ENCODE measurements around the gene ADPRHL1. TPM values are rescaled to one million over a fixed set of nuclear protein-coding genes. Genes with fewer than 3 reads are reported as not detected.

ADPRHL1 gene
- total and polyA plus RNA-seq, 2 donors (not counting 3 experiments of a cell fraction or from before 2014, with no cell fraction given): 0.52 to 0.97 TPM

GRCh38 chr13:113430378-113431110 is 22.7 kb downstream of the ADPRHL1 start:
- no peak for FAIRE-seq
- H3K4me1 ChIP-seq (ENCODE audit: control insufficient read depth, extremely low read depth, insufficient read depth, low read length): no peaks in the 10 kb centered on the region
- H4K20me1 ChIP-seq (replicated peaks; ENCODE audit: control insufficient read depth, extremely low read depth, insufficient read depth, low read length): no peaks in the 10 kb centered on the region
- dilution Hi-C loops (cut with MboI; ENCODE audit: extremely low pct_ligation_motif_present, low sequenced_read_pairs): no loop called here
- ChIA-PET CTCF (no interaction called here), POLR2A (no interaction called here)
- no peak overlapping the region for H3K27ac ChIP-seq (ENCODE audit: insufficient read depth, low read depth, low read length)
- H2AFZ ChIP-seq (ENCODE audit: low read depth, low read length): no peak overlapping the region
- H3K79me2 ChIP-seq (ENCODE audit: control insufficient read depth, insufficient read depth, low read length): no peaks in the 10 kb centered on the region
- intact Hi-C loops (cut with micrococcal nuclease): no loop called here
- BruUV-seq (replicated peaks): no TSS peak
- H3K9me3 ChIP-seq (replicated peaks; ENCODE audit: control insufficient read depth, insufficient read depth, low read length): no peaks in the 10 kb centered on the region
- H3K9me1 ChIP-seq (replicated peaks; ENCODE audit: control insufficient read depth, extremely low read depth, insufficient read depth, low read length): no peaks in the 10 kb centered on the region
- no peak for DNase-seq (ENCODE audit: low read depth, low spot score)
- H3K4me2 ChIP-seq (ENCODE audit: insufficient read depth, low read length): no peak overlapping the region
- H3K4me3 ChIP-seq (replicated peaks in 1 of 3; ENCODE audit: insufficient read depth in 1 of 3, low read depth in 1 of 3, low read length in 3 of 3): no peak overlapping the region
- H3K9ac ChIP-seq (replicated peaks; ENCODE audit: extremely low read depth, insufficient read depth, low read length): no peak overlapping the region
- TF ChIP-seq GATA2 (IDR thresholded peaks at IDR 0.05; ENCODE audit: insufficient read depth, insufficient read length, low read depth, low read length) (no peak), POLR2A (IDR thresholded peaks at IDR 0.05; ENCODE audit: low read depth, low read length) (no peak)
- H3K27me3 ChIP-seq (ENCODE audit: control insufficient read depth in 2 of 2, insufficient read depth in 2 of 2, low read length in 2 of 2): no peaks in the 10 kb centered on the region
- H3K36me3 ChIP-seq (ENCODE audit: control insufficient read depth in 2 of 2, extremely low read depth in 1 of 2, insufficient read depth in 2 of 2, low read length in 2 of 2): no peaks in the 10 kb centered on the region

- H3K4me3 ChIP-seq (replicated peaks in 1 of 3; ENCODE audit: insufficient read depth in 1 of 3, low read depth in 1 of 3, low read length in 3 of 3): no peak overlapping the region
- H3K4me2 ChIP-seq (ENCODE audit: insufficient read depth, low read length): no peak overlapping the region
- no TSS peak for BruUV-seq (replicated peaks)
- no peaks in the 10 kb centered on the region for H3K27me3 ChIP-seq (ENCODE audit: control insufficient read depth in 2 of 2, insufficient read depth in 2 of 2, low read length in 2 of 2)
- intact Hi-C loops (cut with micrococcal nuclease): no loop called here
- no peaks in the 10 kb centered on the region for H4K20me1 ChIP-seq (replicated peaks; ENCODE audit: control insufficient read depth, extremely low read depth, insufficient read depth, low read length)
- no peak overlapping the region for H2AFZ ChIP-seq (ENCODE audit: low read depth, low read length)
- no peak overlapping the region for H3K27ac ChIP-seq (ENCODE audit: insufficient read depth, low read depth, low read length)
- ChIA-PET CTCF (no interaction called here), POLR2A (no interaction called here)
- H3K36me3 ChIP-seq (ENCODE audit: control insufficient read depth in 2 of 2, extremely low read depth in 1 of 2, insufficient read depth in 2 of 2, low read length in 2 of 2): no peaks in the 10 kb centered on the region
- H3K4me1 ChIP-seq (ENCODE audit: control insufficient read depth, extremely low read depth, insufficient read depth, low read length): no peaks in the 10 kb centered on the region
- dilution Hi-C loops (cut with MboI; ENCODE audit: extremely low pct_ligation_motif_present, low sequenced_read_pairs): no loop called here
- no peaks in the 10 kb centered on the region for H3K9me1 ChIP-seq (replicated peaks; ENCODE audit: control insufficient read depth, extremely low read depth, insufficient read depth, low read length)
- H3K9me3 ChIP-seq (replicated peaks; ENCODE audit: control insufficient read depth, insufficient read depth, low read length): no peaks in the 10 kb centered on the region
- FAIRE-seq (no peak), DNase-seq (ENCODE audit: low read depth, low spot score) (no peak)
- H3K9ac ChIP-seq (replicated peaks; ENCODE audit: extremely low read depth, insufficient read depth, low read length): no peak overlapping the region
- H3K79me2 ChIP-seq (ENCODE audit: control insufficient read depth, insufficient read depth, low read length): no peaks in the 10 kb centered on the region
- TF ChIP-seq CTCF (IDR thresholded peaks at IDR 0.05; ENCODE audit: extremely low read depth in 1 of 2, insufficient read depth in 1 of 2, low read depth in 1 of 2, low read length in 2 of 2): no peak
- TF ChIP-seq POLR2AphosphoS5 (IDR thresholded peaks at IDR 0.05; ENCODE audit: insufficient read depth, low read depth, low read length): no peak
- no peak for TF ChIP-seq MYC (IDR thresholded peaks at IDR 0.05; ENCODE audit: low read depth, low read length)
- TF ChIP-seq GATA2 (IDR thresholded peaks at IDR 0.05; ENCODE audit: insufficient read depth, insufficient read length, low read depth, low read length): no peak
- TF ChIP-seq MAX (IDR thresholded peaks at IDR 0.05; ENCODE audit: insufficient read depth, insufficient read length): no peak
- TF ChIP-seq POLR2A (IDR thresholded peaks at IDR 0.05; ENCODE audit: low read depth, low read length): no peak
- TF ChIP-seq EZH2 (IDR thresholded peaks at IDR 0.05; ENCODE audit: borderline replicate concordance, low read depth, low read length, severe bottlenecking): no peak
- no peak for TF ChIP-seq JUN (IDR thresholded peaks at IDR 0.05; ENCODE audit: borderline replicate concordance, insufficient read depth, insufficient read length, low read depth)
- no peak for TF ChIP-seq FOS (IDR thresholded peaks at IDR 0.05; ENCODE audit: borderline replicate concordance, insufficient read depth, low read length)
Observed at GRCh38 chr13:113429608-113429985, 23.7 kb downstream of the ADPRHL1 start.

Data from endothelial cell of umbilical vein (primary cell).